GM23338 (cell line): Measurements from ENCODE around the gene PAMR1. TPM values are rescaled to one million over a fixed set of nuclear protein-coding genes. Genes with fewer than 3 reads are reported as not detected.

ENCODE experiments used
- ATAC-seq: fragments of 200-7000 bp; cut with Tn5 transposase; 3 replicates; pipeline ENCODE4 v1.9.1; 2020
- DNase-seq: peaks from one replicate; pipeline ENCODE4 v3.0.0-alpha.2; 2015; ENCODE audit warnings: low spot score
- H2AFZ ChIP-seq: fragments of 200-600 bp; sonication (generic); 2 replicates; pipeline ENCODE4 v1.8.0; 2016; ENCODE audit warnings: antibody characterized with exemption, mild to moderate bottlenecking, moderate library complexity
- H3F3A ChIP-seq: fragments of 200-600 bp; sonication (generic); replicated peaks from 2 replicates; pipeline ENCODE4 v1.8.0; 2017; ENCODE audit warnings: antibody characterized with exemption, mixed run types, low read depth
- H3K27ac ChIP-seq: fragments of 200-600 bp; sonication (generic); 2 replicates; pipeline ENCODE4 v1.6.1; 2016; ENCODE audit warnings: low read depth
- H3K27me3 ChIP-seq: fragments of 200-600 bp; sonication (generic); 2 replicates; pipeline ENCODE4 v1.8.0; 2016; ENCODE audit warnings: mild to moderate bottlenecking, mixed run types, moderate library complexity; ENCODE audit not compliant: insufficient read depth
- H3K36me3 ChIP-seq: fragments of 200-600 bp; sonication (generic); 2 replicates; pipeline ENCODE4 v1.8.0; 2016; ENCODE audit warnings: mild to moderate bottlenecking; ENCODE audit not compliant: insufficient read depth
- H3K4me1 ChIP-seq: fragments of 200-600 bp; sonication (generic); 2 replicates; pipeline ENCODE4 v1.8.0; 2016; ENCODE audit warnings: mild to moderate bottlenecking, moderate library complexity; ENCODE audit not compliant: insufficient read depth
- H3K4me2 ChIP-seq: fragments of 200-600 bp; sonication (generic); 2 replicates; pipeline ENCODE4 v1.7.1; 2017; ENCODE audit warnings: mixed run types
- H3K4me3 ChIP-seq: fragments of 200-600 bp; sonication (generic); 2 replicates; pipeline ENCODE4 v1.6.1; 2016; ENCODE audit warnings: mixed run types
- H3K79me2 ChIP-seq: fragments of 200-600 bp; sonication (generic); replicated peaks from 2 replicates; pipeline ENCODE4 v1.8.0; 2017; ENCODE audit warnings: mild to moderate bottlenecking; ENCODE audit not compliant: insufficient read depth
- H3K9me2 ChIP-seq: fragments of 200-600 bp; sonication (generic); 2 replicates; pipeline ENCODE4 v1.8.0; 2017; ENCODE audit not compliant: insufficient read depth
- H4K20me1 ChIP-seq: fragments of 200-600 bp; sonication (generic); replicated peaks from 2 replicates; pipeline ENCODE4 v1.8.0; 2017; ENCODE audit warnings: mild to moderate bottlenecking; ENCODE audit not compliant: insufficient read depth
- H3K27ac Mint-ChIP-seq: 2 replicates; pipeline ENCODE4 v1.8.0; 2020; ENCODE audit warnings: inconsistent platforms, mild to moderate bottlenecking, moderate library complexity, mixed read lengths
- H3K27me3 Mint-ChIP-seq: 3 replicates; pipeline ENCODE4 v1.8.0; 2022; ENCODE audit warnings: low read depth, mild to moderate bottlenecking, moderate library complexity, mixed read lengths, inconsistent platforms; ENCODE audit not compliant: insufficient read depth, poor library complexity
- H3K36me3 Mint-ChIP-seq: 3 replicates; pipeline ENCODE4 v1.8.0; 2021; ENCODE audit warnings: low read depth, mild to moderate bottlenecking, inconsistent platforms, moderate library complexity, mixed read lengths
- H3K4me1 Mint-ChIP-seq: 3 replicates; pipeline ENCODE4 v1.8.0; 2020; ENCODE audit warnings: mild to moderate bottlenecking, inconsistent platforms, mixed read lengths
- H3K4me3 Mint-ChIP-seq: 3 replicates; pipeline ENCODE4 v1.8.0; 2021; ENCODE audit warnings: moderate library complexity, mild to moderate bottlenecking, inconsistent platforms, mixed read lengths
- H3K9me3 Mint-ChIP-seq: 3 replicates; pipeline ENCODE4 v1.8.0; 2020; ENCODE audit warnings: moderate library complexity, mild to moderate bottlenecking, inconsistent platforms, mixed read lengths
- CREB1 ChIP-seq: fragments of 250-450 bp; sonication (Bioruptor Pico); IDR thresholded peaks from 2 replicates; pipeline ENCODE4 v1.5.0; 2020; ENCODE audit warnings: low read depth, mild to moderate bottlenecking, moderate library complexity
- ETS1 ChIP-seq: IDR thresholded peaks from 2 replicates; pipeline ENCODE4 v1.6.1; 2016; ENCODE audit warnings: antibody characterized with exemption
- EZH2phosphoT487 ChIP-seq: fragments of 200-600 bp; sonication (generic); IDR thresholded peaks from one replicate; pipeline ENCODE4 v1.8.1; 2018; ENCODE audit warnings: antibody characterized with exemption; ENCODE audit not compliant: unreplicated experiment
- JUNB ChIP-seq: IDR thresholded peaks from one replicate; pipeline ENCODE4 v1.6.1; 2016; ENCODE audit warnings: antibody characterized with exemption; ENCODE audit not compliant: unreplicated experiment
- NANOG ChIP-seq: IDR thresholded peaks from 2 replicates; pipeline ENCODE4 v1.6.1; 2016; ENCODE audit warnings: antibody characterized with exemption, borderline replicate concordance
- POLR2AphosphoS5 ChIP-seq: IDR thresholded peaks from 2 replicates; pipeline ENCODE4 v1.6.1; 2016; ENCODE audit warnings: antibody characterized with exemption, low read depth
- STAT1 ChIP-seq: IDR thresholded peaks from one replicate; pipeline ENCODE4 v1.6.1; 2016; ENCODE audit warnings: antibody characterized with exemption; ENCODE audit not compliant: unreplicated experiment
- ZNF331 ChIP-seq: fragments of 250-450 bp; sonication (Bioruptor Pico); IDR thresholded peaks from 2 replicates; pipeline ENCODE4 v1.5.0; 2020; ENCODE audit warnings: low read depth, mild to moderate bottlenecking, moderate library complexity
- ZNF462 ChIP-seq: fragments of 250-450 bp; sonication (Bioruptor Pico); IDR thresholded peaks from 2 replicates; pipeline ENCODE4 v1.5.0; 2020; ENCODE audit warnings: mild to moderate bottlenecking, moderate library complexity
- polyA plus RNA-seq: library from polyadenylated mRNA; unstranded; fragments of >200 nt; fragmentation: Nextera tagmentation; extraction: Ambion mirVana; gene quantifications from 2 replicates; pipeline ENCODE4 v1.2.1, GENCODE V29; 2016
- total RNA-seq: library from RNA; depleted of rRNA; stranded (reverse); fragments of >200 nt; shearing (Covaris generic); gene quantifications from 2 replicates; pipeline ENCODE4 v1.2.3, GENCODE V29; 2014
- TF ChIP-seq, protein P1 (sequence below): IDR thresholded peaks from one replicate; pipeline ENCODE4 v1.6.1; 2018; ENCODE audit warnings: antibody characterized with exemption; ENCODE audit not compliant: unreplicated experiment

The PAMR1 gene
- total and polyA plus RNA-seq, 2 experiments from 2014 or later: 1.6 to 3.1 TPM

DNA sequence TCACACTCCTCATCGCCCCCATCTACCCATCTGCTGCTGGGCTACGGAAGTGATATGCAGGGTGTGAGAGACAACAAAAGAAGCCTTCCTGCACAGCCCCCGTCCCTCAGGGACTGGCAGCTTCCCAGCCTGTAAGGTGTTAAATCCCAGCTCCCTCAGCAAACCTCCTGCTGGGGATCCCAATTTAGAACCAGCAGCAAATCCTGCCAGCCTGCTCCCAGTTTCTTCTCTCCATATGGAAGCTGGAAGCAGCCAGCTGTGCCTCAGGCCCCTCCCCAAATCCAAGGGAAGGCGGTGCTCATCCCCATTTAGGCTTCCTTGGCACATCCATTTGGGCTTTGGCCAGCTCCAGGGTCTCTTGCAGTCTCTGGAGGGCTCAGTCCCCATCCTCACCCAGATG, 47.5 kb downstream of the PAMR1 start:
- Histone ChIP-seq H3K4me1 (peaks cover 14% of the 10 kb centered on the region; the same call in 1 of the 2 replicates), H4K20me1 (no peaks in the 10 kb centered on the region), H3K4me2 (peak overlapping the region; percentile 68), H3F3A (no peaks in the 10 kb centered on the region), H2AFZ (peak overlapping the region; percentile 93), H3K79me2 (no peaks in the 10 kb centered on the region), H3K4me3 (peak overlapping the region; percentile 25; the same call in 1 of the 2 replicates), H3K27me3 (no peaks in the 10 kb centered on the region), H3K27ac (no peak overlapping the region), H3K36me3 (0 out of 2 replicates have a peak, but pooled peaks cover 3% of the 10 kb centered on the region), H3K9me2 (no peaks in the 10 kb centered on the region)
- H3K36me3 Mint-ChIP-seq: peaks cover 8% of the 10 kb centered on the region; the same call in 2 of the 3 replicates
- H3K4me3 Mint-ChIP-seq: peak overlapping the region; percentile 40; the same call in 1 of the 3 replicates
- no peak for TF ChIP-seq STAT1
- H3K27ac Mint-ChIP-seq: peak overlapping the region; percentile 56; the same call in 1 of the 2 replicates
- peaks cover 17% of the 10 kb centered on the region for H3K4me1 Mint-ChIP-seq
- peaks cover 15% of the 10 kb centered on the region for H3K9me3 Mint-ChIP-seq
- DNase-seq (peak; percentile 43), ATAC-seq (peak; percentile 86)
- H3K27me3 Mint-ChIP-seq: peaks cover 3% of the 10 kb centered on the region

DNA sequence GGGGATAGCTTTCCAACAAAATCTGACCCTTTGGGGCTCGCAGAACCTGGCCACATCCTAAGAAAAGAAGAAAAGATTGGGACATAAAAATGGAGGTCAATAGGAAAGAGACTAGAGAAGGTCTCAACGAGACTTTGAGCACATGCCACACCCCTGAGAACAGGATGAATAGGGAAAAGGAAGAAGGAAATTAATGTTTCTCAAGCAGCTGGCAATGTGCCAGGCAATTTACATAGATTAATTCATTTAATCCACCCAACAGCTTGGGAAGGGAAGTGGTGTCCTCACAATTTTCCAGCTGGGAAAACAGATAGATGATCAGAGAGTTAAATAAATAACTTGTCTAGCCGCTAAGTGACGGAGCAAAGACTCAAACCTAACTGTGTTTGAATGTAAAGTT, 50.7 kb downstream of the PAMR1 start:
- no peaks in the 10 kb centered on the region for H3K27me3 ChIP-seq
- H3K27ac ChIP-seq: no peak overlapping the region
- Mint-ChIP-seq H3K9me3 (no peaks in the 10 kb centered on the region), H3K27me3 (peaks cover 7% of the 10 kb centered on the region), H3K27ac (no peak overlapping the region), H3K4me3 (no peak overlapping the region), H3K36me3 (no peaks in the 10 kb centered on the region), H3K4me1 (peaks cover 17% of the 10 kb centered on the region)
- peaks cover 14% of the 10 kb centered on the region; the same call in 1 of the 2 replicates for H3K4me1 ChIP-seq
- no peak overlapping the region for H3K4me3 ChIP-seq
- H3F3A ChIP-seq: no peaks in the 10 kb centered on the region
- TF ChIP-seq NANOG (no peak), POLR2AphosphoS5 (no peak), STAT1 (no peak), ZNF462 (CRISPR knock-in tag) (no peak), ETS1 (no peak), ZNF331 (CRISPR knock-in tag) (no peak), JUNB (no peak), CREB1 (no peak), EZH2phosphoT487 (no peak)
- TF ChIP-seq, protein P1, sequence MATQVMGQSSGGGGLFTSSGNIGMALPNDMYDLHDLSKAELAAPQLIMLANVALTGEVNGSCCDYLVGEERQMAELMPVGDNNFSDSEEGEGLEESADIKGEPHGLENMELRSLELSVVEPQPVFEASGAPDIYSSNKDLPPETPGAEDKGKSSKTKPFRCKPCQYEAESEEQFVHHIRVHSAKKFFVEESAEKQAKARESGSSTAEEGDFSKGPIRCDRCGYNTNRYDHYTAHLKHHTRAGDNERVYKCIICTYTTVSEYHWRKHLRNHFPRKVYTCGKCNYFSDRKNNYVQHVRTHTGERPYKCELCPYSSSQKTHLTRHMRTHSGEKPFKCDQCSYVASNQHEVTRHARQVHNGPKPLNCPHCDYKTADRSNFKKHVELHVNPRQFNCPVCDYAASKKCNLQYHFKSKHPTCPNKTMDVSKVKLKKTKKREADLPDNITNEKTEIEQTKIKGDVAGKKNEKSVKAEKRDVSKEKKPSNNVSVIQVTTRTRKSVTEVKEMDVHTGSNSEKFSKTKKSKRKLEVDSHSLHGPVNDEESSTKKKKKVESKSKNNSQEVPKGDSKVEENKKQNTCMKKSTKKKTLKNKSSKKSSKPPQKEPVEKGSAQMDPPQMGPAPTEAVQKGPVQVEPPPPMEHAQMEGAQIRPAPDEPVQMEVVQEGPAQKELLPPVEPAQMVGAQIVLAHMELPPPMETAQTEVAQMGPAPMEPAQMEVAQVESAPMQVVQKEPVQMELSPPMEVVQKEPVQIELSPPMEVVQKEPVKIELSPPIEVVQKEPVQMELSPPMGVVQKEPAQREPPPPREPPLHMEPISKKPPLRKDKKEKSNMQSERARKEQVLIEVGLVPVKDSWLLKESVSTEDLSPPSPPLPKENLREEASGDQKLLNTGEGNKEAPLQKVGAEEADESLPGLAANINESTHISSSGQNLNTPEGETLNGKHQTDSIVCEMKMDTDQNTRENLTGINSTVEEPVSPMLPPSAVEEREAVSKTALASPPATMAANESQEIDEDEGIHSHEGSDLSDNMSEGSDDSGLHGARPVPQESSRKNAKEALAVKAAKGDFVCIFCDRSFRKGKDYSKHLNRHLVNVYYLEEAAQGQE: no peak
- H3K79me2 ChIP-seq: no peaks in the 10 kb centered on the region
- DNase-seq: no peak
- H4K20me1 ChIP-seq: no peaks in the 10 kb centered on the region
- no peak for ATAC-seq
- H3K36me3 ChIP-seq: no peaks in the 10 kb centered on the region
- H2AFZ ChIP-seq: no peak overlapping the region
- H3K4me2 ChIP-seq: no peak overlapping the region
- H3K9me2 ChIP-seq: no peaks in the 10 kb centered on the region
